ENCODE results near the gene ENC1.
A peak's percentile ranks its signal among the peaks of the same experiment; 100 is the strongest.
"Not testable (repeated sequence)": the region's sequence is repeated elsewhere in the genome, so short reads cannot be mapped to it uniquely, and the experiment has no call there.

The ENC1 gene, protein sequence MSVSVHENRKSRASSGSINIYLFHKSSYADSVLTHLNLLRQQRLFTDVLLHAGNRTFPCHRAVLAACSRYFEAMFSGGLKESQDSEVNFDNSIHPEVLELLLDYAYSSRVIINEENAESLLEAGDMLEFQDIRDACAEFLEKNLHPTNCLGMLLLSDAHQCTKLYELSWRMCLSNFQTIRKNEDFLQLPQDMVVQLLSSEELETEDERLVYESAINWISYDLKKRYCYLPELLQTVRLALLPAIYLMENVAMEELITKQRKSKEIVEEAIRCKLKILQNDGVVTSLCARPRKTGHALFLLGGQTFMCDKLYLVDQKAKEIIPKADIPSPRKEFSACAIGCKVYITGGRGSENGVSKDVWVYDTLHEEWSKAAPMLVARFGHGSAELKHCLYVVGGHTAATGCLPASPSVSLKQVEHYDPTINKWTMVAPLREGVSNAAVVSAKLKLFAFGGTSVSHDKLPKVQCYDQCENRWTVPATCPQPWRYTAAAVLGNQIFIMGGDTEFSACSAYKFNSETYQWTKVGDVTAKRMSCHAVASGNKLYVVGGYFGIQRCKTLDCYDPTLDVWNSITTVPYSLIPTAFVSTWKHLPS

DNA sequence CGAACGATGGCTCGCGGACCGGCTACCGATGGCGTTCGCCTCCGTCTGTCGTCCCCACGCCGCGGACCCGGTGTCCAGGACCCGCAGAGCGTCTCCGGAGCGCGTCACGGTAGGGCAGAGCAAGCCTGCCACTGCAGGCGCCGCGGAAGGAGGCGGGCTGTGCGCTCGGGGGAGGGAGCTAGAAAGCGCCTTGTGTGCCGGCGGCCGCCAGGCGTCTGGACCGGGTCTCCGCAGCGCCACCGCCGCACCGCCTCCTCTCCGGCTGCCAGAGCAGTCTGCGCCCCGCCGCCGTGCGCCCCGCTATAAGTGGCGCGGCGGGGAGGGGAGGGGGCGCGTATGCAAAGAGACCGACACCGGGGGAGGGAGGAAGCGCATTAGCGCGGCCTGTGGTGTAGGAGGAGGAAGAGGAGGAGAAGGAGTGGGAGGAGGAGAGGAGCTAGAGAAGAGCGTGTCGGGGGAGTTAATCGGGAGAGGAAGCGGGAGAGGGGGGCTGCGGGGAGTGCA lies at the start of gene ENC1:
ENC1 (minus strand) TSS at position 279 of the 504 bp plus-strand sequence. CDS start 4,243 bp downstream, outside the sequence.
- peak; percentile 73 to 81 for DNase-seq

DNA sequence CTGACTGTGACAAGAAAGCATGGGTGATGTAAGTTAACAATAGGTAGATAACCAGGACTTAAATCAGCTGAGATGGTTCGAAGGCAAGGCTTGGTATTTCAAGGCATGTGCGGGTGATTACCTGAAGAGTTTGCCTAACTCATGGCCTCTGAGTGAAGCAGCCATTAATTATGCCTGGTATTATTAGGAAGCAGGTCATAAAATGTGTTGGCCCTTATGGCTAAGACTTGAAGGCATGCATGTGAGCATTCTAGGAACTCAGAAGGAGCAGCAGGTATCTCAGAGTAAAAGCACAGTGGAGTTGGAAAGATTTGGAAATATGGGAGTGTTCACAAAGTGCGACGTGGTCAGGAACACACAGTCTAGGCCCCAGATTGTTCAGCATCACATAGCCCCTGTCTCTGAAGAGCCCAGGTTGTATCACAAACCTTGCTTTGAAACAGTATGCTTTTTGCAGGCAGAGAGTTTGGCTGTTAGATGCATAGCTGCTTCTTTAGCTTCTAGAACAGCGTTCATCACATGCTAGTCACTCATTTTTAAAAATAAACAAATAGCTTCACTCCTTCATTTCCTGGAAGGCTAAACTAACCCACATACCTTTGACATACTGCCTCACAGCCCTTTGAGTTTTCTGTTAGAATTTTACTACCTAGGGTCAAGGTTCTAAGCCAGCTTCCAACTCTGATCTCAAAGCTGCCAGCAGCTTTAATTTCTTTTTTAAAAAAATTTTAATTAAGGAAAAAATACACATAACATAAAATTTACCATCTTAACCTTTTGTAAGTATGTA lies 46.6 kb upstream of the ENC1 start:
- no peak for DNase-seq

DNA sequence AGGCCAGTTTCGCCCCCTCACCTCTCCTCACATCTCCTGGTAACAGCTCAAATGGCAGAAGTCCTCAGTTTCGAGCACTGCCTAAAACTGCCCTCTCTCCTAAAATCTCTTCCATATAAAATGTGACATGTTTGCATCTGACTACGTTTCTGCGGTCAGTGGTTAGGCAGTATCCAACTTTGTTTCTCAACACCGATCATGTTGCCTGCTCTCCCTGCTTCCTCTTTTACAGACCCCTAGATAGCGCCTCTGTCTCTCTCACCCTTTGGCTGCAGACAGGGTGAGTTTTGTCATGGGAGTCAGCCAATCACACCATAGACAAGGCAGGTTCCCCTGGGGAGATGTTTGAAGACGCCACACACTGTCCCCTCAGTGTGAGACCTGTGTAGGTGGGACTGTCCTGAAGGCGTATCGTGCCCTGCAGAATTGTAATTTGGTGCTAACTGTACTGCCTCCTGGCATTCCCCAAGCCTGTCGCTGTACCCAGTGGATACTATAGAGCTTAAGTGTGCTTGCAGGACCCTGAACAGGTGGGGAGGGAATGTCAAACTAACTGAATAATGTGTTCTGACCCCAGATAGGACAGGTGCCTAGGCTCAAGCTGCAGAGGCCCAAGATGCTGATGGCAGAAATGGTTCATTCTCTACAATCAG lies 45.6 kb upstream of the ENC1 start:
- peak; percentile 22 to 52 for DNase-seq

DNA sequence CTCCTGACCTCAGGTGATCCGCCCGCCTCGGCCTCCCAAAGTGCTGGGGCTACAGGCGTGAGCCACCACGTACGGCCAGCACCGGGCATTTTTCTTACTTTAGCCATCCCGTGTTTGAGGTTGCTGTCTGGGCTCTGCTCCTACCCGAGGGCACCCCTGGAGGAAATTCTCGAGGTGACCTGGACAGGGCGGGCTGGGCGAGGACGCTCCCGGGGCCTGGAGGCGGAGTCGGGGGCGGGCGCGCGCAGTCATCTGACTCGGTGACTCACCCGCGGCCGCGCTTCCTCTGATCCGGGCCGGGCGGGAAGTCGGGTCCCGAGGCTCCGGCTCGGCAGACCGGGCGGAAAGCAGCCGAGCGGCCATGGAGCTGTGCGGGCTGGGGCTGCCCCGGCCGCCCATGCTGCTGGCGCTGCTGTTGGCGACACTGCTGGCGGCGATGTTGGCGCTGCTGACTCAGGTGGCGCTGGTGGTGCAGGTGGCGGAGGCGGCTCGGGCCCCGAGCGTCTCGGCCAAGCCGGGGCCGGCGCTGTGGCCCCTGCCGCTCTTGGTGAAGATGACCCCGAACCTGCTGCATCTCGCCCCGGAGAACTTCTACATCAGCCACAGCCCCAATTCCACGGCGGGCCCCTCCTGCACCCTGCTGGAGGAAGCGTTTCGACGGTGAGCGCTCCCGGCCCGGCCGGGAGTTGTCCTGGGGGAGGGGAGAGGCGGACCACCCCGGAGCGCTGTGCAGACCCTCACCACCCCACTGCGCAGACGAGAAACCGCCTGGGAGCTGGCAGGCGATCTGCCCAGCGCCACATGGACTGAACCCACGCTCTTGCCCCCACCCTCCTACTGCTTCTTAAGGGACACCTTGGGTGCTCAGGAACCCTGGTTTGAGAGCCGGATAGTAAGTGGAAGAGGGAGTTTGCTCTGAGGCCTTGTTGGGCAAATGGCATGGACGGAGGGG lies 44.6 kb upstream of the ENC1 start, which contains the start of gene HEXB:
HEXB (plus strand) TSS at position 334 of the 952 bp plus-strand sequence; CDS start at position 362, 28 bp downstream.
- DNase-seq: peak; percentile 83 to 84

DNA sequence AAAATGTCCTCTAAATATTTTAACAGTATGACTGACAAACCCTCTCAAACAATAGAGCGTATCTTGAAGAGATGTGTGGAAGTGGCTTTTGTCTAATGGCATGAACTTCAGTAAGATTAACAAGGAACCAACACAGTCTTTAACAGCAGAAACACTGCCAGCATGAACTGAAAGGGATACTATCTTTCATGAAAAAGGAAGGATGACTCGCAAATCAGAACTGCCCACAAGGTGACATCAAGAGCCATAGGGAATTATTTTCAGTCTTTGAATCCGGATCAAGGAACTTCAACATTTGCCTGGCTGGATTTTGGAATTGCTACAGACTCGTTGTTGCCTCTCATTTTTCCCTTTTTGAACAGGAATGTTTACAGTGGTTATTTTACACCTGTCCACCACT lies 39.4 kb upstream of the ENC1 start:
- no peak for DNase-seq

DNA sequence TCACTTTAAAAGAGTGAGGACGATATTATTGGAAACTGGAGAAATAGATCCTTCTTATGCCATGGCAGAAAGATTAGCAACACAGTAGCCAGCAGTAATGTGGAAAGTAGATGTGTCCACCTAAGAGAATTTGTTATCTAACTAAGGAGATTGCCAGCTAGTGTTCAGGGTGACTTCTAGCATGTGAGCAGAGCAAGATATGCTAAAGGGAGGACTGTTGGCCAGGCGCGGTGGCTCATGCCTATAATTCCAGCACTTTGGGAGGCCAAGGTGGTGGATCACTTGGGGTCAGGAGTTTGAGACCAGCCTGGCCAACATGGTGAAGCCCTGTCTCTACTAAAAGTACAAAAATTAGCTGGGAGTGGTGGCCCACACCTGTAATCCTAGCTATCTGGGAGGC lies 38.8 kb upstream of the ENC1 start:
- not testable (repeated sequence) for DNase-seq

DNA sequence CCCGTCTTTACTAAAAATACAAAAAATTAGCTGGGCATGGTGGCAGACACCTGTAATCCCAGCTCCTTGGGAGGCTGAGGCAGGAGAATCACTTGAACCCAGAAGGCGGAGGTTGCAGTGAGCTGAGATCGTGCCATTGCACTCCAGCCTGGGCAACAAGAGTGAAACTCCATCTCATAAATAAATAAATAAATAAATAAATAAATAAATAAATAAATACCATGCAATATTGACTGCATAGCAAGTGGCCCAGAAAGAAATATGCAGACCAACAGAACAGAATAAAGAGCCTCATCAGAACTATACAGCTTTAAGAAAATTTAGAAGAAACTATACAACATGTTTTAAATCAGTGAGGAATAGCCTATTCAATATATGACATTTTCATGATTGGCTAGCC lies 37.6 kb upstream of the ENC1 start:
- DNase-seq: not testable (repeated sequence)

DNA sequence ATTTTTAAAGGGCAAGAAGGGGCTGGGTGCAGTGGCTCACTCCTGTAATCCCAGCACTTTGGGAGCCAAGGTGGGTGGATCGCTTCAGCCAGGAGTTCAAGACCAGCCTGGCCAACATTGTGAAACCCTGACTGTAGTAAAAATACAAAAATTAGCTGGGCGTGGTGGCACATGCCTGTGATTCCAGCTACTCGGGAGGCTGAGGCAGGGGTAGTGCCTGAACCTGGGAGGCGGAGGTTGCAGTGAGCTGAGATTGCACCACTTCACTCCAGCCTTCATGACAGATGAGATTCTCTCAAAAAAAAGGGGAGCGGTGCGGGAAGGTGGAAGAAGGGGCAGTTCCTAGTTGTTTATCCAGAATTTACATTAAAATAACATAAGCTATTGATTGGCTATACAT lies 35.9 kb upstream of the ENC1 start:
- DNase-seq: not testable (repeated sequence)

DNA sequence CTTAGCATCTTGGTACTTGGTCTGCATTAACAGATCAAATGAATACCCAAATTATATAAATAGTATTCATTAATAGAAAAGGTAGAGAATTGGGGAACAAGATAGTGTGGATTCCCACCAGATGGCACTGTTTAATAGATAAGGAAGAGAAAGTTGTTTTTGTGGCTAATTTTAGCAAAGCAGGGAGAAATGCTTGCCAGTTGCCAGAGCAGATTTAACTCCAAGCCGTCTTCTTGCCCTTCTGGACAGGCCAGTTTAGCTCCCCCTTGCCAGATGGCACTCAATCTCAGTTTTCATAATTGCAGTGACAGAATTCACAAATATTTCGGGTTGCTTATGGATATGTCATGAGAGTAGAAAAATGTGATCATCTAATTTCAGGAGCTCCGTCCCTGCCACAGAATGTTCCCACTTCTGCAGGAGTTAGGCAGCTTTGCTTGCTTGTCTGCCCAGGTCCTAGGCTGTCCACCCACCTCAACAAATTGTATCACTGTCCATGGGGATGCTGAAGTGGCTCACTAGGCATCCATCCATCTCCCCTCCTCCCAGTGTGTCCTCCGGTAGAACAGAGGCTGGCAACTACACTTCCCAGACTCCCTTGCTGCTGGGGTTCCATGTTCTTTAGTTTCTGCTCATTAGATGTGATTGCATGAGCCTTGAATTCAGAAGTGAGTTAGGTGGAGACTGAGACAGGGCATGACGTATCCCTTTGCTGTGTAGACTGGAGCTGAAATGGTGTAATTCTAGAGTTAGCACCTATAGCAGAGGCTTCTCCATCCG lies 32.7 kb upstream of the ENC1 start:
- peak in 1 of 2 donors; percentile 31 for DNase-seq

DNA sequence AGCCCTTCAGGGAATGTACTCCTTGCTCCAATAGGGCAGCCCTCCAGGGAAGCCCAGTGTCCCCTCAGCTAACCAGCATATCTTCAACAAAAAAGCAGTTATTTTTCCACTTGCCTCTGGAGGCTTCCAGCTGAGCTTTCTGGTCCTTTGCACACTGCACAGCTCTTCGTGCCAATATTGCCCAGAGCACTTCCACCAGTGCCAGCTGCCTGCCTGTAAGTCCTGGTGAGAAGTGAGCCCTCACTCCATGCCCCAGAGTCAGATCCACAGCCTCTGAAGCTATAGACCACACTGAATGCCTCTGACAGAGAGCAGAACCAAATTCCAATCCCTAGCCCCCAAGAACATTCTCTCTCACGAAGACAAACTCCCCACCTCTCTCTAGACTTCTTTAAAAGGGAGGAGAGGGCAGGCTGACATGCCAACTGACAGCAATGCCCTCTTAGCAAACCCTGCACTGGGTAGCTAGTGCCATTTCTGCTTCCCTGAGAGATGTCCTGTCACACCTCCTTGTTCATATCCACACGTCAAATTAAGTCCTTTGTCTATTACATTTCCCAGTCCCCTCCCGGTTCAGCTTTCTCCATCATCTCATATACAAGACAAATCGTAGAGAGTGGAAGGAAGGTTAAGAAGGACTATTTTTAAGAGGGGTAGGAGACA lies 31.8 kb upstream of the ENC1 start:
- DNase-seq: no peak

DNA sequence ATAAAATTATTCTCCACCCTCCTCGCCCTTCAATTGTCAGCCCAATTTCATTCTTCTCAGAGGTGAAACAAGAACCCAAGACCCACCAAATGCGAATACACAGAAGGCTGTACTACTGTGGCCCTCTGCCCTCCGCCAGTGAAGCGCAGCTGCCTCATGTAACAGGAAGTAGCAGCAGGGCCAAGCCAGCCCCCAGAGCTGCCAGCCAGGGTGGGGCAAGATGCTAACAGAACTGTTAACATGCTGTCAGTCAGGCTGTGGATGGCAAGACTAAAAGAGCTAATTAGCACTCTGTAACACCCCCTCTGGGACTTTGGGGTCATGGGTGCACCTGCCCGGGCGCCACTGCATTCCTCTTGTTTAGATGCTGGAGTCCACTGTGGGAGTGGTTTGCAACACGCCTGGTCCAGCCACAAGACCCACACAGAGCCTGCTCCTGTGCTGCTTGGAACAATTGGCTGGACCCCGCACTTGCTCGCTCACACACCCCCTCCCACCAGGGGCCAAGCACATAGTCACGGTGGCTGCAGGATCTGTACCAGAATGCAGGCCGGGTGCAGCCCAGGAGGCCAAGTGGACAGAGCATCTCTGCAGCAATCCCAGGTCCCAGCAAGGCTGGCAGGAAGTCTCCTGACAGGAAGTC lies 30.0 kb upstream of the ENC1 start:
- no peak for DNase-seq

DNA sequence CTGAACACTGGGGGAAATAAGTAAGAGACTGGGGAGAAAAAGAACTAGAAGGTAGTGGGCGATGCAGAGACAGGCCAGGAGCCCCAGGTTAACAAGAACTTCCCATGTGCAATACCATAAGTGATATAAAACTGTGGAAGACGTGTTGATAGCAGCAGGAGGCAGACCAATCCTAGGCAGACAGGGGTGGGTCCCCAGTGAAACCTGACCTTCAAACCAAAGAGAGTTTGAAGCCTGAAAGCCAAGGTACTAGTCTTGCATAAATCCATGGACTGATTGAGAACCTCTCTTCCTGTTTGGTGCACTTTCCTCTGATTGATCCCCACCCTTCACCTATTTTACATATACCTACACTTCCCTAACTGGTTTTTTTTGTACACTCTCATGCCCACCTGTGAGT lies 29.3 kb upstream of the ENC1 start:
- no peak for DNase-seq

DNA sequence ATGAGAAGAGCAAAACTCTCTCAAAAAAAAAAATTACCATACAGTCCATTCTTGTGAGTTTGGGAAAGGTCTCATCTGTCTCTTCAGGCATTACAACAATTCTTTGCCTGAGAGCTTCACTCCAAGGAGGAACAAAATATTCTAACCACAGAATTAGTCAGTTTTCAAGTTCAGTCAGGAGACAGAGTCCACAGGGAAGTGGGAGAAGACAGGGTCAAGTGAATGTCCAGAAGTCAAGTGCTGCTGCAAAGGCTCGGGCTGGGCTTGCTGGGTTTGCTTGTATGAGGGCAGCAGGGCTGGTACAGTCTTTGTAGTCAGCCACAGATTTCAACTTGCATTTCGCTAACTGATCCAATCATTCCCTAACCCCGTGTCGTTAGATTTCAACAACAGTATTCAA lies 26.9 kb upstream of the ENC1 start:
- DNase-seq: no peak

DNA sequence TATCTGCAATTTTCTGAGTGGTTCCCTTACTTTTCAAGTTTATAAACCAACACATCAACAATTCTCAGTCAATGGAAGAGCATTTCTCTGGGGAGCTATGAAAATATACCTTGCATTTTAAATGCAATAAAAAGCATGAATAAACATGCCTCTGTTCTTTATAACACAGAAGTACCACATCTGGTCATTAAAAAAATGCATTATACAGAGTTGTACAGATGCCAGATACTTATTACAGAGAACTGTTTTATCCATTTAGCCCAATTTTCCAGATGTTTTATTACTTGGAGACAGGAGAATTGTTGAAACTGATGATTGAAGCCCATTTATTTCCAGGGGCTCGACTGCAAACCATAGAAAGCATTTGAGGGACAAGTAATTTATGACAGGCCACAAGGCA lies 25.3 kb upstream of the ENC1 start:
- no peak for DNase-seq

DNA sequence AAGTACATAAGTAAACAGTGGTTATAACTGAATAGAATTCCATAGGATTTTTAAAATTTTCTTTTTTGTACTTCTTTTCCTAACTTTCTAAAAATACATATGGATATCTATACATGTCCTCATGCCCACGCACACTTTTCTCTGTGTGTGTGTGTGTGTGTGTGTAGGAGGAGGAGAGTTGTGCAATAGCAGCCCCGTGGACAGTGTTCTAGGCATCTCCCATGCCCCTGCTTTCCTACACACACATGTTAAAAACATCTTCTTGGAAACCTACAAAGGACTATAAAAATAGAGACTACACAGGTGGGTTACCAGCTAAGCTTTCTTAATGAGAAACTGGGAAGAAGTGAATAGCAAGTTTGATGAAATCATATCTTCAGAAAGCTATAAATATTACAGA lies 24.7 kb upstream of the ENC1 start:
- no peak for DNase-seq

DNA sequence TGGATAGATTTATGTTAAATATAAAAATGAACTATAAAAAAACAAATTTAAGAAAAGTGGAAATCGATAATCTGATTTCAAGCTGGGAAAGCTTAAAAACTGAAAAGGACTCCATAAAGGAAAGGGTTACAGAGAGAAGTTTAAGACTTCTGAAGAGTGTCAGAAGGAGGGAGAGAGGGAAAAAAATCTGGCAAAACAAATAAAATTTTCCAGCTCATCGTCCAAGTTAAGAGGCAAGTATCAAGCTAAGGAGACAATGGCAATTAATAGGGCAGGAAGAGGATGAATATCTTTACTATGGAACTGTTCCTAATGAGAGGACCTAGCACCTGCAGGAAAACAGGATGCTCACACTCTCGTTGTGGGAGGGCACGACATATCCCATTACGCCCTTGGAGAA lies 24.0 kb upstream of the ENC1 start:
- no peak for DNase-seq

DNA sequence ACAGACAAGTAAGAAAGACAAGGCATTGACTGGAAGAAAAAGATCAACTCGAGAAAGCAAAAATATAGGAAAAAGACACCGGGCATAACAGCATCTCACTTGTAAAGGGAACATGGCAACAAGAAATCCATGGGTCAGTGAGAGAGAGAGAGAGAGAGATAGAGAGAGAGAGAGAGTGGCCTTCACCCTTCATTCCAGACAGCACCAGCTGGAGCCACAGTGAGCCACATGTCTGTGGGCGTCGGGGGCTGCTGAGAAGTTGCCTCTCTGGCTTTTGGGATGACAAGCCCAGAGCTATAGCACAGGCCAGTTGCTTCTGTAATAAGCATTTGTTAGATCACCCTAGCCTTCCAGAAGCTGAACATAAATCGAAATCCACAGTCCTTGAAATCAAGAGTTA lies 20.3 kb upstream of the ENC1 start:
- DNase-seq: no peak

DNA sequence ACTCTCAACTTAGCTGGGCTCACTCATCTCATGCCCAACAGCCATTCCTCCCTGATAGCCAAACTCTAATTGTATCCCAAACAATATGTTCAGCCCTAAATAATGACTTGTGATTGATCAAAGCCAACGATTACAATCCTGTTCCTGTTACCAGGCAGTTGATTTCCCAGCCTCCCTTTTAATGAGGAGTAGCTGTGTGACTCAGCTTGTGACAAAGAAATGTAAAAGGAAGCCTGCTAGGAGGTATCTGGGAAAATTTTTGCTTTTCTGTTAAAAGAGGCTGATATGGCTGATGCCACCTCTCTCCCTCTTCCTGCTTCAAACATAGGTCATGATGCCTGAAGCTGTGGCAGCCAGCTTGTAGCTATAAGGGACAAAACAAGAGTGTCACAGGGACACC lies 19.6 kb upstream of the ENC1 start:
- DNase-seq: no peak

DNA sequence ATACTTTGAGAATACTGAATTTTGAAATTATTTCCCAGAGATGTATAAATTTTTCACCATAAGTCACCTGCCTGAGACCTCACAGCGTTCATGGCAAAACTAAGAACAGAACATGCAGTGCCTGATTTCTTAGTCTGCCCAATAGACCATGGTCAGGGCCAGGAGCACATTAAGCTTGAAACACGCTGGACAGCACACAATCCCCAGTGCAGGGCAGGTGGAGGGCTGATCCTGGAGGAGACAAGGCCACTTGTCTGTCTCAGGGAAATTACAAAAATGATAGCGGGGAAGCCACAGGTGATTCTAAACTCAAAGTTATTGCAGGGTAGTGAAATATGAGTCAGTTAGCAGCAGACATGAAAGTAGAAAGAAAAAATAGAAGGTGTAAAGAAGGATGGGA lies 18.6 kb upstream of the ENC1 start:
- DNase-seq: no peak

DNA sequence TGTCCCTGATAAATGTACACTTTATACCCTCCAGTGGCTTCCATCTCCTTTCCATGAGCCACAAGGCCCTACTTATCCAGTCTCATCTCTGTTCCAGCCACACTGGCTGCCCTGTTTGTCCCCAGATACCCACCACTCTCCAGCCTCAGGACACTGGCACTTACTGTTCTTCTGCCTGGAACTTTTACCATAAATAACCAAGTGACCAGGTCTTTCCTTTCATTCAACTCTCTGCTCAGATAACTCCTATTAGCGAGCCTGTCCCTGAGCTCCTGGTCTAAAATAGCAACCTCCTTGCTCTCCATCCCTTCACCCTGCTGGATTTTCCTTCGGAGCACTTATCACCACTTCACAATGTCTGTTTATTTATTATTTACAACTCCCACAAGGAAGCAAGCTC lies 16.6 kb upstream of the ENC1 start:
- no peak for DNase-seq

All from CD4-positive, alpha-beta T cell treated with Interleukin-4 for 1 hour (primary cell).